ENCODE measurements around the gene DAG1.

The DAG1 gene

DNA sequence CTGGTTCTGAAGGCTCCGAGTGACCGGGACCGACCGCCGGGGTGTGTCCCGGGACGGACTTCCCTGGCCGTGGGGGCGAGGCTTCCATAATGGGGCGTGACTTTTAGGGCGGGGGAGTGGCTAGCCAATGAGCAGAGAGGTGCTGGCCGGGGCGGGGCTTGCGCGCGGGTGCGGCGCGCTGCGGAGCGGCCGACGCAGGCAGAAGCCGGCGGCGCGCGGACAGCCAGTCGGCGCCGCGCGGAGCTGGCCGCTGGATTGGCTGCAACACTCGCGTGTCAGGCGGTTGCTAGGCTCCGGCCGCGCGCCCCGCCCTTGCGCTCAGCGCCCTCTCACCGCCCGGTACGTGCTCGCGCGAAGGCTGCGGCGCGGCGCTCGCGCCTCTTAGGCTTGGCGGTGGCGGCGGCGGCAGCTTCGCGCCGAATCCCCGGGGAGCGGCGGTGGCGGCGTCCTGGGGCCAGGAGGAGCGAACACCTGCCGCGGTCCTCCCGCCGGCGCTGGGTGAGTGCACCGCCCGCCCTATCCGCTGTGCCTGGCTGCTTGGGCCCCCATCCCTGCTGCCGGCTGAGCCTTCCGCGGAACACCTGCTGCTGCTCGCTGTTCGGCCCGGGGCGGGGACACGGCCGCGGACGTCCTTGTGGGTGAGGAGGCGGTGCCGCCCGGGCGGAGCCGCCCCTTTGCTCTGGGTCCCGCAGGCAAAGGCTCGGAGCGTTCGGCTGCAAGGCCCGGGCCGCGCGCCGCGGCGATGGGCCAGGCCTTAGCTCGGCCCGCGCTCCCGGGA, at the start of gene DAG1:
Gene DAG1 (plus strand): TSS at position 332 of the 778 bp plus-strand sequence. CDS start 40,268 bp downstream, outside the sequence.
- DNase-seq, result peak; percentile 92

DNA sequence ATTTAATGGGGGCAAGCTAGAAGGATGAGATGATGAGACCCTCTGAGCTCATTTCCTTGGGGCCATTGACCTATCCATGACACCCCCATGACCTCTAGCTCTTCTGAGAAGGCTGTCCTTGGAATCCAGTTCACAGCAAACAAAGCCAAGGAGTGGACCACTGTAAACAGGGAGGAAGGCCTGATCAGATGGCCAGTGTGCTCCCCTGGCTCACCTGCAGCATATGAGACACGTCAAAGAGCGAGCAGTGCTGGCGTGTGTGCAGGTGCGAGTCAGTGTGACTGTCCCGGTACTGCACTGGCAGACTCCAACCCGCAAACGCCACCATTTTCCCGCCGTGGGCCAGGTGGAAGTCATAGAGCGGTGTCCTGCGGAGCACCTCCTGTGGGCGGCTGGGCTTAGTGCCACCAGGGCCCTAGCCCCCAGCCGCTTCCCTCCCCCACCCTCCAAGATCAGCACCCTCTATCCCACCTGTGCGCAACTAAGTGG, 48.1 kb upstream of the DAG1 start:
- DNase-seq, result no peak

DNA sequence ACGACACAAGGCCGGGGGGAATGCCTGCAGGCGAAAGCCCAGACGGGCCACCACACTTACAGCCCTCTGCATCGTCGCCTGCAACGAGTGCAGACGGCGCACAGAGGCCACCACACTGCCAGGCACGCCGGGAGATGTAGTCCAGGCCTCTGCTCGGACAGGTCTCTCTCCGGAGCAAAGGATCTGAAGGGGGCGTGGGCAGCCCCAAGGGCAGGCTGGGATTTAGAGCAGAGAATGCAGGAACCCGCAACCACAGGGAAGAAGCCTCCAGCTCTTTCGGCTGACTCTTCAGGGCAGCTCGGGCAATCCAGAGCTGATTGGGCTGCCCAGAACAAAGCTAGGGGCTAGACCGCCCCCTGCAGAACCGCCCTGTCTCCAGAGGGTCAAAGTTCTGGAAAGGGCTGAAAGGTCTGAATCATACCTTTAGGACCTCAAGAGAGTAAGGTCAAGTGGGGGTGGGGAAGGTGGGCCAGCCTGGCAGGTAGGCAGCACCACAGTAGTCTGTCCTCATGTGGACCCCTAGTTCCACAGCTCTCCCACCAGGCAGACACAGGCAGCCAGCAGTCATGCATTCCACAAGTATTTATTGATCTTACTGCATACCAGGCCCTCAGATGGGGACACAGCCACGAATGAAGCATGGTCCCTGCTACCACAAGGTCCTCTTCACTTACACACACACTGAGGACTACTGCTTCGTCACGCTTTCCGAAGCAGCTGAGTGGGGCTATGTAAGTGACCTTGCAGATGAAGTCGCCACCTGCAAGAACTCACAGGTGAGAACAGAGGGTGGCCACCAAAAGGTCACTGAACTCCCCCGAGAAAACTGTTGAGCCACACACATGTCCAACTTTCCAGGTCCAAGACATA, 47.5 kb upstream of the DAG1 start, which contains the start of gene AMT:
Gene AMT (minus strand): TSS at position 95 of the 870 bp plus-strand sequence. CDS start 23 bp downstream, at position 72.
- no peak for DNase-seq

GRCh38 chr3:49424816-49425215, 45.3 kb upstream of the DAG1 start:
- no peak for DNase-seq

GRCh38 chr3:49427586-49427985, 42.5 kb upstream of the DAG1 start:
- no peak for DNase-seq

- DNase-seq, result no peak
Measured at GRCh38 chr3:49428752-49429080, 41.4 kb upstream of the DAG1 start.

GRCh38 chr3:49434731-49435130, 35.3 kb upstream of the DAG1 start:
- no peak for DNase-seq

DNA sequence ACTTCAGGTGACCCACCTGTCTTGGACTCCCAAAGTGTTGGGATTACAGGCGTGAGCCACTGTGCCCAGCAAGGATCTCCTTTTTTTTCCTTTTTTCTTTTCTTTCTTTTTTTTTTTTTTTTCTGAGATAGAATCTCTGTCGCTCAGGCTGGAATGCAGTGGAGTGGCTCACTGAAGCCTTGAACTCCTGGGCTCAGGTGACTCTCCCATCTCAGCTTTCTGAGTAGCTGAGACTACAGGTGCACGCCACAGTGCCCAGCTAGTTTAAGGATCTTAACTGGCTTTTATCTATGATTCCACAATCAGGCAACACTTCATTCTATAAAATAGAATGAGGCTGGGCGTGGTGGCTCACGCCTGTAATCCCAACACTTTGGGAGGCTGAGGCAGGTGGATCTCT, 24.7 kb upstream of the DAG1 start:
- DNase-seq, result no peak

- DNase-seq, result no peak
Measured at GRCh38 chr3:49453621-49454020, 16.4 kb upstream of the DAG1 start.

- no peak for DNase-seq
Measured at GRCh38 chr3:49454458-49454857, 15.6 kb upstream of the DAG1 start.

DNA sequence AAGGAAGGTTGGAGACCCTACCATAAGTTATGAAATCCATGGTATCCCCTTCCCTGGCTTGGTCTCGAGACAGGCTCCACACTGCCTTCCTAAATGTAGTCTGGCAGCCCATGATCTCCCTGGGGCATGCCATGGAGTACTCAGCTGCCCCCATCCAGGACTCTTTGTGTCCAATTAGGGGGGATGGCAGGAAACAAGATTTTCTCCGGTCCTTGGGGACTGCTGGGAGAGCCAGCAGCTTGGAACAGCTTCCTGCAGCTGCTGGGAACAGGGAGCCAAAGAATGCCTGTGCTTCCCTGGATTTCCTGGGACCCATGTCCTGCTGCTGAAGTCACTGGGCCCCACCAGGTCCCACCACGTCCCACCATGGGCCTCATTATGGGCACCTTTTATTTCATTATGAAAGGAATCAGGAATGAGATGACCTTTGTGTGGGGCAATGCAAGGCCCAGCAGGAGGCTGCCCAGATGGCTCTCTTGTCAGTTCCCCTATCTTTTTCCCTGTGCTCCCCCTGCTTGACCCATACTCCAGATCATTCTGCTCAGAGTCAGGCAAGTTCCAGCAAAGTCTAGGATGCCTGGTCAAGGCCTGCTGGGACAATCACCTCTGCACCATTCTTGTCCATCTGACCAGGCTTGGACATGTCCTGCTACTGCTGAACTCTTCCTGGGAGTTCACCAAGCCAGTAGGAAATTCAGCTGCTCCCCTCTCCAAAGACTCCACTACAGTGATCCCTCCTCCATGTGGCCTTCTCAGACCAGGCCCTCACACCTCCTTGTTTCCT, 15.0 kb upstream of the DAG1 start:
- DNase-seq, result no peak

DNA sequence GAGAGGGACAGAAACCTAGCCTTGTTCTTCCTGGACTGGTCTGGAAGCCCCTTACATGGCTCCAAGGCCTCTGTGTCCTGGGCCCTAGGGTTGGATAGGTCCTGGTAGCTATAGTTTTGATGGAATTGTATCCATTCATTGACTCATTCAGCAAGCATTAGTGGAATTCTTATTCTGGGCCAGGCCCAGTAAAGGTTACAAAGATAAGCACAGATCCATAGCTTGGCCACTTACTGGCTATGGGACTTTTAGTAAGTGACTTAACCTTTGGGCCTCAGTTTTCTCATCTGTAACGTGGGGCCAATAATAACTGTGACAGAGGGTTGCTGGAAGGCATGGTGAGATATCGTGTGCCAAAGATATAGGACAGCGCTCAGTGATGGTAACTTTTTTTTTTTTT, 13.6 kb upstream of the DAG1 start:
- no peak for DNase-seq

- no peak for DNase-seq
Measured at GRCh38 chr3:49460188-49460890, 9.7 kb upstream of the DAG1 start.

GRCh38 chr3:49460956-49461355, 9.1 kb upstream of the DAG1 start:
- no peak for DNase-seq

- DNase-seq, result no peak
Measured at GRCh38 chr3:49461443-49462171, 8.5 kb upstream of the DAG1 start.

- no peak for DNase-seq
Measured at GRCh38 chr3:49462222-49462621, 7.8 kb upstream of the DAG1 start.

DNA sequence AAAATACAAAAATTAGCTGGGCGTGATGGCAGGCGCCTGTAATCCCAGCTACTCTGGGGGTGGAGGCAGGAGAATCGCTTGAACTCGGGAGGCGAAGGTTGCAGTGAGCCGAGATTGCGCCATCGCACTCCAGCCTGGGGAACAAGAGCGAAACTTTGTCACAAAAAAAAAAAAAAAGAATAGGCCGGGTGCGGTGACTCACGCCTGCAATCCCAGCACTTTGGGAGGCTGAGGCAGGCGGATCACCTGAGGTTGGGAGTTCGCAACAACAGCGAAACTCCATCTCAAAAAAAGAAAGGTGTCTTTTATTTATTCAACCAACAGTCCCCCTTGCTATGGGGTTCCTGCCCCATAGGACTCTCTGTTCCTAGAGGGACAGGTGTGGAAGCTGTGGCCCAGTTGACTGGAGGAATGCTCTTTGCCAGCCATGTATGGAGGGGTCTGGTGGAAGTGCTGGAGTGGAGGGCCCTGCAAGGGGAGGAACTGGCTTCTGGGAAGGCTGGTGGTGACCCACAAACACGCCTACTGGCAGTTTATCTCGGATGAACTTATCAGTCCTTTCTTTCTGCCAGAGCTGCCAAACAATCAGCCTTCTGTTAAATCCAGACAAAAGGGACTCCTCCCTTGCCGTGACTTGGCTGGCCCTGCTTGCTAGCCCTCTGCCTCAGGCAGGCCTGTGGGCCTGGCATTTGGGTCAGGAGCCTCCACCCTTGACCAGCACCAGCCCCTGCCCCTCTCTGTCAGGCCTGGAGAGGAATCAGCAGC, 4.6 kb upstream of the DAG1 start:
- no peak for DNase-seq

- DNase-seq, result no peak
Measured at GRCh38 chr3:49466085-49466484, 4.0 kb upstream of the DAG1 start.

GRCh38 chr3:49469037-49469935, 781 bp upstream of the DAG1 start:
- no peak for DNase-seq

All from NCI-H1048 (cell line).